Astrocyte of the spinal cord (primary cell): ENCODE results near the gene XK.
A peak's percentile ranks its signal among the peaks of the same experiment; 100 is the strongest.
"Not testable (repeated sequence)": the region's sequence is repeated elsewhere in the genome, so short reads cannot be mapped to it uniquely, and the experiment has no call there.

Source experiments
- DNase-seq: peaks from one replicate; pipeline ENCODE4 v3.0.0; 2011; ENCODE audit warnings: low read depth, low spot score
- H3K4me3 ChIP-seq: 2 replicates; pipeline ENCODE4 v1.5.1; 2011; ENCODE audit warnings: low read depth, mild to moderate bottlenecking, low read length, moderate library complexity
- CTCF ChIP-seq: IDR thresholded peaks from 2 replicates; pipeline ENCODE4 v1.5.1; 2012; ENCODE audit warnings: low read depth, mild to moderate bottlenecking, low read length, inconsistent platforms
- in situ Hi-C: cut with HindIII; loops from 2 replicates; pipeline ENCODE4 v1.10.0; 2017; ENCODE audit warnings: low sequenced_read_pairs

The XK gene

GRCh38 chrX:37685381-37686359, at the start of gene XK:
TSS of gene XK (plus strand) at chrX:37685791. CDS start at chrX:37685962, 171 bp downstream.
- in situ Hi-C loops = no loop called here
- TF ChIP-seq CTCF = no peak
- DNase-seq = peak; percentile 11
- peak within 1 kb of the TSS; percentile 35 for H3K4me3 ChIP-seq

GRCh38 chrX:37638047-37638446, 47.5 kb upstream of the XK start:
- no peak for DNase-seq
- no peak for TF ChIP-seq CTCF
- no peak overlapping the region for H3K4me3 ChIP-seq
- in situ Hi-C loops = no loop called here

- no peak for TF ChIP-seq CTCF
- no peak for DNase-seq
- in situ Hi-C loops = no loop called here
- no peak overlapping the region for H3K4me3 ChIP-seq
These were observed 45.4 kb upstream of the XK start for GRCh38 chrX:37640142-37640541.

- no peak for TF ChIP-seq CTCF
- in situ Hi-C loops = no loop called here
- no peak for DNase-seq
- no peak overlapping the region for H3K4me3 ChIP-seq
These were observed 43.7 kb upstream of the XK start for GRCh38 chrX:37641859-37642258.

GRCh38 chrX:37644381-37645305, 40.9 kb upstream of the XK start:
- no peak overlapping the region for H3K4me3 ChIP-seq
- DNase-seq = no peak
- in situ Hi-C loops = no loop called here
- no peak for TF ChIP-seq CTCF

- TF ChIP-seq CTCF = peak; percentile 11
- H3K4me3 ChIP-seq = no peak overlapping the region
- in situ Hi-C loops = no loop called here
- DNase-seq = no peak
These were observed 39.3 kb upstream of the XK start for GRCh38 chrX:37646254-37646653.

- DNase-seq, in situ Hi-C loops, H3K4me3 ChIP-seq: not testable (repeated sequence)
These were observed 34.7 kb upstream of the XK start for GRCh38 chrX:37650879-37651278.
